Naive thymus-derived CD8-positive, alpha-beta T cell (primary cell): ENCODE results near the gene PACRG. TPM values are rescaled to one million over a fixed set of nuclear protein-coding genes. Genes with fewer than 3 reads are reported as not detected.

Source experiments
- ATAC-seq, 2 donors: fragments of 150-1000 bp; cut with Tn5 transposase in 1 of 2; sonication (Bioruptor Pico), chemical (Tn5 transposase) in 1 of 2; 1 replicate in 1 of 2; 2 replicates in 1 of 2; pipeline ENCODE4 v1.10.0; 2021; ENCODE audit warnings: mild to moderate bottlenecking in 2 of 2, moderate library complexity in 2 of 2
- POLR2A ChIA-PET: fragments of 350-600 bp; sonication (Branson Sonifier 250); formaldehyde crosslinking; loops from one replicate; lab custom pipeline; 2021; ENCODE audit warnings: antibody characterized with exemption; lab: Charles Lee
- DNase-seq, 10 donors: peaks; one replicate each; pipeline versions ENCODE4 v3.0.0 to v3.0.0-alpha.2; 2020 to 2022
- H3K27ac Mint-ChIP-seq, 10 donors: one replicate each; pipeline ENCODE4 v1.8.0; 2020 to 2022; ENCODE audit warnings: mild to moderate bottlenecking in 10 of 10, mixed read lengths in 10 of 10, moderate library complexity in 4 of 10, inconsistent platforms in 1 of 10
- H3K27me3 Mint-ChIP-seq, 5 donors: one replicate each; pipeline ENCODE4 v1.8.0; 2021 to 2022; ENCODE audit warnings: mixed read lengths in 5 of 5
- H3K36me3 Mint-ChIP-seq, 3 donors: one replicate each; pipeline ENCODE4 v1.8.0; 2020 to 2022; ENCODE audit warnings: mixed read lengths in 3 of 3, mild to moderate bottlenecking in 2 of 3, inconsistent platforms in 1 of 3
- H3K4me1 Mint-ChIP-seq, 4 donors: one replicate each; pipeline ENCODE4 v1.8.0; 2021 to 2022; ENCODE audit warnings: mixed read lengths in 4 of 4
- H3K4me3 Mint-ChIP-seq, 10 donors: one replicate each; pipeline ENCODE4 v1.8.0; 2020 to 2022; ENCODE audit warnings: mild to moderate bottlenecking in 10 of 10, mixed read lengths in 10 of 10, moderate library complexity in 6 of 10, inconsistent platforms in 1 of 10
- H3K9me3 Mint-ChIP-seq, 9 donors: one replicate each; pipeline ENCODE4 v1.8.0; 2020 to 2022; ENCODE audit warnings: mixed read lengths in 9 of 9, mild to moderate bottlenecking in 3 of 9, inconsistent platforms in 1 of 9, moderate library complexity in 1 of 9
- polyA plus RNA-seq, 3 donors: library from polyadenylated mRNA; unstranded; fragments of 300-500 nt; fragmentation: Illumina TruSeq; gene quantifications; one replicate each; pipeline ENCODE4 v1.2.3, GENCODE V29; 2021
- total RNA-seq, 8 experiments: library from RNA in 2 of 8; stranded (reverse) in 2 of 8; gene quantifications; one replicate each; pipeline ENCODE4 v1.2.3 and lab custom pipeline; 2021 to 2026

The PACRG gene
- total and polyA plus RNA-seq, 5 experiments from 2014 or later = 0.34 to 1.2 (median 0.83) TPM; not detected in 1

DNA sequence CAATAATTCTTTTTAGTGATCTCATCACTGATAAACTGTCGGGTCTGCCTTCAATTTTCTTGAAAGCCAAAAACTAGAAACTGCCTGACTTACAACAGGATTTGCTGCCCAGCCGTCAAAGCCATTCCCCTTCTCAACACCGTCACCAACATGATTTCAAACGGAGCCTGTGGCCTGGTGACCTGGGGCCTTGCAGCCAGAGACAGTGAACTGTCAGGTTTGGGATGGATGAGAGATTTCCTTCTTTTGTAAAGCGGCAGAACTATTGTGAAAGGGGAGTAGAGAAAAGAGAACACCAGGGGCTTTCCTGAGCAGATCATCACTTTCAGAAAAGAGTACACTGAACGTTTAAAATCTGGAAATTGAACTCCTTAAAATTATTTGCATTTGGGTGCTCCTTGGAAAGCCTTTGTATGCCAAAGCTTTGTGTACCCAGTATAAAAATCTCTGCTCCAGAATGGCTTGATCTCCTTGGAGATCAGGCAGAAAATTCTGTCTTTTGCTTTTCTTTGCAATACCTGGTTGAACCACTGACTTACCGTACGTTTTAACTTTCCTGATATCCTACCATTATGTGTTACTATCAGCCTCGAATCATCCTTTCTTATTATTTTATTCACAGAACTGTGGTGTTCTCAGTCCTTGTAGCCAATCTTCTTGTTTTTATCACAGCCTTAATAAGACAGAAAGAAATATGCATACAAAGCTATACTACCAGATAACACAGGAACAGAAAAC lies 125.2 kb downstream of the PACRG start:
- Mint-ChIP-seq H3K4me3 (no peak overlapping the region), H3K36me3 (no peaks in the 10 kb centered on the region), H3K27ac (no peak overlapping the region), H3K9me3 (peaks cover 0 to 10% (median 0%) of the 10 kb centered on the region in 9 donors), H3K27me3 (peaks cover 0 to 4% (median 0%) of the 10 kb centered on the region in 5 donors), H3K4me1 (no peaks in the 10 kb centered on the region)
- POLR2A ChIA-PET = no interaction called here
- no peak for ATAC-seq
- no peak for DNase-seq

DNA sequence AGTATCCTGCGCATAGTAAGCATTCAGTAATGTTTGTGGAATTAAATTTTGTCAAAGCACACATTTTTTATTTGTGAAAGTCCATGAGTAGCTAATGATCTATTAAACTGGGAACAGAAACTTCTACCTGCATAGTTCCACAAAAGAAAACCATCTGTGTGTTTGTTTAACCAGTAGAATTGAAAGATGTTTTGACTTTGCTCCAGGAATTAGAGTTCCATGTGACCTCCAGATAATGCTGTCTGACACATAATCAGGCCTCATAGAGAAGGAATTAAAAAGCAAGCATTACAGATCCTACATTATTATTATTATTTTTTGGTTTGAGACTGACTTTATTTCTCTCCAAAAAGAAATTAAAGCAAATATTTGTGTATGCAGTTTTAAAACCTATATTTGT lies 126.5 kb downstream of the PACRG start:
- H3K27ac Mint-ChIP-seq = no peak overlapping the region
- no peaks in the 10 kb centered on the region for H3K4me1 Mint-ChIP-seq
- no peaks in the 10 kb centered on the region for H3K36me3 Mint-ChIP-seq
- H3K9me3 Mint-ChIP-seq = peaks cover 0 to 17% (median 3%) of the 10 kb centered on the region in 9 donors
- H3K4me3 Mint-ChIP-seq = no peak overlapping the region
- H3K27me3 Mint-ChIP-seq = peaks cover 0 to 4% (median 0%) of the 10 kb centered on the region in 5 donors
- POLR2A ChIA-PET = no interaction called here
- DNase-seq = no peak
- no peak for ATAC-seq

DNA sequence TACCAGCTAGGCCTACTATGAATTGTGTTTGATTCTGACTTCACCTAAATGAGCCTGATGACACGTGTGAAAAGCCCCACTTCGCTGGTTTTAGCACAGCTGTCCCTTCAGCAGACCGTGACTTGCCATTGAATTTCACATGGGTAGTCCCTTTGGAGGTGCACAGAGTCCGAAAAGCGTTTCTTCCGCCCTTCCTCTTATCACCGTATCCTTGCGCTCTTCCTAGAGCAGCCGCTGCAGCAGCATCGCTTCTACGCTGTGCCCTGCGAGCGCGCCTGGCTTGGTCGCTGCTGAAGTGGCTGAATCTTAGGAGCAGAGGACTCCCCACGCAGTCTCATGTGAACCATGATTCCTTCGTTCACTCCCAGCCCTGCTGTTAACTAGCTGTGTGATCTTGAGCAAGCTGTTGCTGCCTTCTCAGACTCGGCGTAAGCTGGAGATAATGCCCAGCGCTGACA lies 127.0 kb downstream of the PACRG start:
- no peak overlapping the region for H3K4me3 Mint-ChIP-seq
- ATAC-seq (no peak), DNase-seq (no peak)
- H3K27ac Mint-ChIP-seq = no peak overlapping the region
- POLR2A ChIA-PET = no interaction called here
- H3K9me3 Mint-ChIP-seq = peaks cover 0 to 21% (median 4%) of the 10 kb centered on the region in 9 donors
- no peaks in the 10 kb centered on the region for H3K4me1 Mint-ChIP-seq
- H3K36me3 Mint-ChIP-seq = peaks cover 0 to 2% (median 0%) of the 10 kb centered on the region in 3 donors
- peaks cover 0 to 8% (median 0%) of the 10 kb centered on the region in 5 donors for H3K27me3 Mint-ChIP-seq

DNA sequence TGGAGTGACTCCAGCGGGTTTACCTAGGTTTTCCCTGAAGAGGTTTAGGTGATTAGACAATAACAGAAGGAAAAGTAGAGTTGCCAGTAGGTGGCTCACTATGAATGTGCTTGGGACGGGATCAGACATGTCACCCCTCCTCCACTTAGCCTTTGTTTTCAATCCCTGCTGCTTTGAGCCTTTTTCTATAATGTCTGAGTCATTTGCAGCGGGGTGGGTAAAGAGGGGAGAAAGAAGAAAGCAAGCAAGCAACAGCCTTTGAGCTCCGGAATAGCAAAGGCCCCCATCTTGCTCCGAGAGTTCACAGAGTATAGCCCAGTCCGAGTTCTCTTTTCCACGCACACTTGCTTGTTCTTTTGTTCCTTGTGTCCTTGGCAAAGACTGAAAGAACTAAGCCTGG lies 129.1 kb downstream of the PACRG start:
- POLR2A ChIA-PET = no interaction called here

DNA sequence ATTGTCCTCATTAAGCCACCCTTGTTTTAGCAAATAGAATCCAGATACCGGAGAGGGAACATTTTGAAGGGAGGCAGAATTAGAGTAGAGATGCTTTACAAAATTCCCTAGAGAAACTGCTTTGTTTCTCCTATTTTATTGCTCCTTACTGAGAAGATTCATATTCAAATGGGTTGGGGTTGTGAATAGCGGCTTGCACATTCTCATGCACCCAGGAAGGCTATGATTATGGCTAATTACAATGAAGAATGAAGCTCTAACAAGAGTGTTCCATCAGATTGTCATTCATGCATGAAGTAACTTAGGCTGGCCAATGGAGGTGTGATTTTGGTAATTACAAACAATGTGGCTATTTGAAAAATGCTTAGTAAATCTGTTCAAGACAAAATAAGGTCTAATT lies 129.6 kb downstream of the PACRG start:
- Mint-ChIP-seq H3K36me3 (peaks cover 0 to 2% (median 0%) of the 10 kb centered on the region in 3 donors), H3K4me1 (no peaks in the 10 kb centered on the region), H3K27me3 (peaks cover 0 to 8% (median 0%) of the 10 kb centered on the region in 5 donors), H3K9me3 (peaks cover 0 to 21% (median 4%) of the 10 kb centered on the region in 9 donors), H3K4me3 (no peak overlapping the region), H3K27ac (peak overlapping the region in 1 of 10 donors; percentile 53)
- ATAC-seq (no peak), DNase-seq (no peak)
- POLR2A ChIA-PET = no interaction called here

More for the DNA sequence above, 129.1 kb downstream of the PACRG start:
- H3K4me1 Mint-ChIP-seq = no peaks in the 10 kb centered on the region
- H3K9me3 Mint-ChIP-seq = peaks cover 0 to 21% (median 4%) of the 10 kb centered on the region in 9 donors
- DNase-seq (no peak), ATAC-seq (no peak)
- H3K27me3 Mint-ChIP-seq = peaks cover 0 to 8% (median 0%) of the 10 kb centered on the region in 5 donors
- H3K4me3 Mint-ChIP-seq = no peak overlapping the region
- peak overlapping the region in 1 of 10 donors; percentile 53 for H3K27ac Mint-ChIP-seq
- H3K36me3 Mint-ChIP-seq = peaks cover 0 to 2% (median 0%) of the 10 kb centered on the region in 3 donors

DNA sequence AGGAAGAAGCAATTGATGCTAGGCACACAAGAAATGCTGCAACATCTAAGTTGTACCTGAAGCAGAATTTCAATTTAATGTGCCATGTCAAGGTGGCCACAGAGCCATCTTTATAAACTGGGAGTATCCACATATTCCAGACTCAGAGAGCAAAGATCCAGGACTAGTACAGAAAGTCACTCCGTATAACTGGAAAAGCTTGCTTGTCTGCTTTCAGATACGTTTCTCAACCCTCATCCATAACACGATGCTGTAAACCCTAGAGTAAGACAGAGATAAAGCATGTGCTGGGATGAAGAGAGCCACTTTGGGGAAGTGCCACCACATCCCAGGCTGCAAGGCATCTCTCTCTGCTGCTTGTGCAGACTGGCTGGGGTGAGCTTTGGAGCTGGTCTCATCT lies 134.7 kb downstream of the PACRG start:
- no peaks in the 10 kb centered on the region for H3K4me1 Mint-ChIP-seq
- H3K4me3 Mint-ChIP-seq = no peak overlapping the region
- H3K27me3 Mint-ChIP-seq = peaks cover 0 to 8% (median 0%) of the 10 kb centered on the region in 5 donors
- peaks cover 0 to 13% (median 1%) of the 10 kb centered on the region in 9 donors for H3K9me3 Mint-ChIP-seq
- peaks cover 0 to 2% (median 0%) of the 10 kb centered on the region in 3 donors for H3K36me3 Mint-ChIP-seq
- POLR2A ChIA-PET = no interaction called here
- ATAC-seq = no peak
- no peak for DNase-seq
- no peak overlapping the region for H3K27ac Mint-ChIP-seq

DNA sequence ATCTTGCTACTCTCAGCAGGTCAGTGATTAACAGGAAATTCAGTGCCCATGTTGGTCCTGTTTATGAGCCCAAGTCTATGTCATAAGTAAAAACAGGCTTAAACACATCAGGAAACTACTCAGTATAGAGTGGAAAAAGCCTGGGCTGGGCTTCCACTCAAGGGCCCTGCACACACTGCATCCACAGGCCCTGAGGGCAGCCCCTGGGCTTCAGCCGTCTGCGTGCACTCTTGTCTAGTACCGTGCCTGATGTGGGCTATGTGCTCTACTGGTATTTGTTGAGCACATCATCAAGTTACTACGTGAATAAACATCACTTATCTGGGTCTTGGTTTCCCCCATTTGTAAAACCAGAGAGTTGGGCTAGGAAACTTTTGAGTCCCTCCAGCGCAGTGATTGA lies 135.2 kb downstream of the PACRG start:
- Mint-ChIP-seq H3K27me3 (peaks cover 0 to 8% (median 0%) of the 10 kb centered on the region in 5 donors), H3K9me3 (peaks cover 0 to 12% (median 1%) of the 10 kb centered on the region in 9 donors), H3K27ac (no peak overlapping the region), H3K36me3 (peaks cover 0 to 2% (median 0%) of the 10 kb centered on the region in 3 donors), H3K4me3 (no peak overlapping the region), H3K4me1 (no peaks in the 10 kb centered on the region)
- ATAC-seq (no peak), DNase-seq (no peak)
- POLR2A ChIA-PET = no interaction called here

DNA sequence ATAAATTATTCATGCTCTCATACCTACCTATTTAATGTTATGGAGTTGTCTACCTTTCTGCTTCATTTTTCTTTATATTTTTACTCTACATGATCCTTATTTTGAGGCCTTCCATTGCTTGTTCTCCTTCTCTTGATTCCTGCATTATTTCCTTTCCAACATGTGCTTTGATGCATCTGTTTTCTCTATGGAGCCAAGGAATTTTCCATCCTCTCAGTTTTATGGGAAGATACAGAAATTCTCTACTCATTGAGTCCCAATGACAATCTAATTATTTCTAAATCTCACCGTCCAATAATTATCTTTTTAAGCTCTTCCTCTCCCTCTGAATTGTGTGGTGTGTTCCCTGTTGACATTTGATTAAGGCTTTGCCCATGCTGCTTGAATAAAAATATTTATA lies 136.0 kb downstream of the PACRG start:
- Mint-ChIP-seq H3K4me1 (no peaks in the 10 kb centered on the region), H3K4me3 (no peak overlapping the region), H3K36me3 (peaks cover 0 to 2% (median 0%) of the 10 kb centered on the region in 3 donors), H3K27ac (no peak overlapping the region), H3K27me3 (peaks cover 0 to 8% (median 0%) of the 10 kb centered on the region in 5 donors), H3K9me3 (peaks cover 0 to 9% (median 1%) of the 10 kb centered on the region in 9 donors)
- POLR2A ChIA-PET = no interaction called here
- ATAC-seq = no peak
- no peak for DNase-seq

DNA sequence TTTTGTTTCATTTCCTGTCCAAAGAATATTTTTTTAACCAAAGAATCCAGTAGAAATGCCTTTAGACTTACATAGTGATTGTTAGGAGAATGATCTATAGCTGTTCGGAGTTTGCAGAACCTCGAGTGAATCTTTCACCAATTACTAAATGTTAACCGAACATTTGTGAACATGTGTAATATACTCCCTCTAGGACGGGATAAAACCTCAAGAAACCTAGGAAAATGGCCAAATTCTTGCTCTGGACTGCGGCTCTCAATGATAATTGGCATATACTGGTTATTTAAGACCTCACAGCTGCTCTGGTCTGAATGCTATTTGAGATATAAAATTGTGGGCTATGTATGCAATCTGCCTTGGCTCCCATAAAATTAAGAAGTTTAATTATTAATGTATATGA lies 137.1 kb downstream of the PACRG start:
- H3K4me1 Mint-ChIP-seq = no peaks in the 10 kb centered on the region
- no peak overlapping the region for H3K4me3 Mint-ChIP-seq
- no peak overlapping the region for H3K27ac Mint-ChIP-seq
- no peaks in the 10 kb centered on the region for H3K36me3 Mint-ChIP-seq
- POLR2A ChIA-PET = no interaction called here
- DNase-seq (no peak), ATAC-seq (no peak)
- peaks cover 0 to 7% (median 0%) of the 10 kb centered on the region in 5 donors for H3K27me3 Mint-ChIP-seq
- H3K9me3 Mint-ChIP-seq = peaks cover 0 to 5% (median 0%) of the 10 kb centered on the region in 9 donors

DNA sequence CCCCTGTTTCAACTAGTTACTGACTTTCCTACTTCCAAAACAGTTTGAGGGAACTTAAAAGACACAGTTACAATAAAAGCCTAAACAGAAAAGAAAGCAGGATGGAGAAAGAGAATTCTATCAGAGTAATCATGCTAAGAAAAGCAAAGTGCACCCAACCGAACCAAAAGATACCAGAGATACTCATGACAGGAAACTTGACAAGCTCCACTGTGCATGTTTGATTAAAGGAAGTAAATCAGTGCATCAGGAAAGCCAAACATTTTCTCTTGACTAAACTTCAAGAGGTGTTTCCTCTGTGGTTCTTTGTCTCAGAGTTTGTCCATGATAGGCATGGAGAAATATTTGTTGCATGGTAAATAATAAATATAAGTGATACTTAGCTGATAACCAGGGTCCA lies 138.9 kb downstream of the PACRG start:
- DNase-seq = no peak
- Mint-ChIP-seq H3K27ac (peak overlapping the region in 1 of 10 donors; percentile 81), H3K36me3 (peaks cover 0 to 3% (median 0%) of the 10 kb centered on the region in 3 donors), H3K27me3 (peaks cover 0 to 7% (median 0%) of the 10 kb centered on the region in 5 donors), H3K9me3 (peaks cover 0 to 5% (median 0%) of the 10 kb centered on the region in 9 donors), H3K4me3 (no peak overlapping the region), H3K4me1 (no peaks in the 10 kb centered on the region)
- POLR2A ChIA-PET = no interaction called here
- no peak for ATAC-seq

DNA sequence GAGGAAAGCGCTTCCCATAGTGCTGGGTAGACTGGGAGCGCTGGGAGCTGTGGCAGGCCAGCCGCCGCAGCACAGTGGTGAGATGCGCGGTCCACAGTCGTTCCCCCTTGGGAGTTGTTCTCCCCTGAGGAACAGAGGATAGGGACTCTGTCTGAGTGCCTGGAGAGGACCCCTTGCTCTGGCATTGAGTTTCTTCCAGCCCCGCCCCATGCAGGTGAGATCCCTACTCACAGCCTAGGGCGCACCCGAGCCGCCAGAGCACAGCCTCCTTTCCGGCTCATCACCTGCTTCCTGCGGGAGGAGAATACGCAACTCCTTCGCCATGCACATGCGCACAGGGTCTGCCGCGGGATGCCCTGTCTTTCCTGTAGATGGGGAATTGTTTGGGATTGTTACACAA lies 140.6 kb downstream of the PACRG start:
- peaks cover 0 to 3% (median 0%) of the 10 kb centered on the region in 3 donors for H3K36me3 Mint-ChIP-seq
- POLR2A ChIA-PET = no interaction called here
- H3K27ac Mint-ChIP-seq = no peak overlapping the region
- H3K4me1 Mint-ChIP-seq = no peaks in the 10 kb centered on the region
- H3K4me3 Mint-ChIP-seq = no peak overlapping the region
- ATAC-seq (no peak), DNase-seq (no peak)
- peaks cover 0 to 7% (median 0%) of the 10 kb centered on the region in 5 donors for H3K27me3 Mint-ChIP-seq
- H3K9me3 Mint-ChIP-seq = peaks cover 0 to 5% (median 0%) of the 10 kb centered on the region in 9 donors

DNA sequence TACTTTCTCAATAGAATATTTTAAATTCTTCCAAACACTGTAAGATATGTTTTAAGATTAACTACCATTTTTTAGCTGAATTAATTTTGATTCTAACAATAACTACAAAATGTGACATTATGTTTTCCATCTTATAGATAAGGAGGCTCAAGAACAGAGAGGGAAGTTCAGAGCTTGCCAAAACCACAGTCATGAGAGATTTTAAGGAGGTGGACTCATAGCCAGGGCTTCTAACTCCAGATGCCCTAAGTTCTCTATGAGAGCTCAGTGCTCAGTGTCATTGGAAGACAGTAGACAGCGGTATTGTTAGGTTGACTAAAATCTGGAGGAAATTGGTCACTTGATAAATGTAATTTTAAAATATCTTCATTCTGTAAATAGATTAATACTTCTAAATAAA lies 144.2 kb downstream of the PACRG start:
- Mint-ChIP-seq H3K4me1 (no peaks in the 10 kb centered on the region), H3K9me3 (peaks cover 0 to 5% (median 2%) of the 10 kb centered on the region in 9 donors), H3K27ac (no peak overlapping the region), H3K4me3 (no peak overlapping the region), H3K27me3 (peaks cover 0 to 4% (median 0%) of the 10 kb centered on the region in 5 donors), H3K36me3 (peaks cover 0 to 3% (median 0%) of the 10 kb centered on the region in 3 donors)
- POLR2A ChIA-PET = no interaction called here
- no peak for ATAC-seq
- DNase-seq = no peak

DNA sequence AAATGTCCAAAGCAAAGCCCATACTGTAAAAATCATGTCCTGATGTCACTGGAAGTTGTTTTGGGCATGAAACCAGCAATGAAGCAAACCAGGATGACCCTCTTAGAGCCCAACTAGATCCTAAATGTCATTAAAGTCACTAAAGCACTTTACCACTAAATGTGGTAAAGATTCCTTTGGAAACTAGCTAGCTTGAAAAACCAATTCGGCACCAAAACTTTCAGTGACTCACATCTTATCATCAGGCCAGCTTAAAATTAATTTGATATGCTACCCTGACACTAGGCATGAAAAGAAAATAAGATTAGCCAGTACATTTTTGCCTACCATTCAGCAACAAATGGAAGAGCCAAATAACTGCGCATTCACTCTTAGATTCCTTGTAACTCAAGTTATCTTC lies 145.8 kb downstream of the PACRG start:
- peaks cover 0 to 3% (median 0%) of the 10 kb centered on the region in 3 donors for H3K36me3 Mint-ChIP-seq
- ATAC-seq = no peak
- H3K4me1 Mint-ChIP-seq = no peaks in the 10 kb centered on the region
- POLR2A ChIA-PET = no interaction called here
- peaks cover 0 to 6% (median 0%) of the 10 kb centered on the region in 9 donors for H3K9me3 Mint-ChIP-seq
- H3K27me3 Mint-ChIP-seq = peaks cover 0 to 4% (median 0%) of the 10 kb centered on the region in 5 donors
- H3K27ac Mint-ChIP-seq = no peak overlapping the region
- H3K4me3 Mint-ChIP-seq = no peak overlapping the region
- no peak for DNase-seq
